ENCODE data around the gene NT5M. TPM values are rescaled to one million over a fixed set of nuclear protein-coding genes. Genes with fewer than 3 reads are reported as not detected.
"Not testable (repeated sequence)": the region's sequence is repeated elsewhere in the genome, so short reads cannot be mapped to it uniquely, and the experiment has no call there.

The NT5M gene
- total and polyA plus RNA-seq, 9 of the 15 experiments (the other 6 are each of a cell fraction or from before 2014, with no cell fraction given) = 0.24 to 10.1 (median 3.4) TPM

GRCh38 chr17:17254036-17254435, 49.1 kb upstream of the NT5M start:
- peaks cover 76% of the 10 kb centered on the region for H3K36me3 ChIP-seq (ENCODE audit: control insufficient read depth, insufficient read depth, low read length)
- TF ChIP-seq TRIM24 (IDR thresholded peaks at IDR 0.05) = no peak
- no peak for TF ChIP-seq ZBTB2 (IDR thresholded peaks at IDR 0.05)
- TF ChIP-seq DACH1 (IDR thresholded peaks at IDR 0.05; ENCODE audit: partially characterized antibody) = no peak
- no peak for TF ChIP-seq PBX2 (CRISPR knock-in tag; IDR thresholded peaks at IDR 0.05; ENCODE audit: low read depth)
- TF ChIP-seq PBX2 (tag; conservative IDR thresholded peaks at IDR 0.05; ENCODE audit: low read depth) = no peak
- TF ChIP-seq ZNF347 (CRISPR knock-in tag; IDR thresholded peaks at IDR 0.05; ENCODE audit: low read depth) = no peak
- WGBS (ENCODE audit: insufficient coverage, low coverage, missing lambda C conversion rate) = 83% methylated on average over 2 of the region's 3 CpGs
- no peaks in the 10 kb centered on the region; the same call in 1 of the 3 replicates for H3K79me2 ChIP-seq (ENCODE audit: control insufficient read depth, insufficient read depth, low read length)
- H3K9ac ChIP-seq (ENCODE audit: insufficient read depth in 1 of 2, low read depth in 2 of 2, low read length in 2 of 2) = no peak overlapping the region
- no peak overlapping the region for H3K4me3 ChIP-seq
- no peak for FAIRE-seq
- in situ Hi-C loops (cut with MboI) (no loop called here), intact Hi-C loops (cut with micrococcal nuclease) (no loop called here)
- DNase-seq (ENCODE audit: extremely low read depth in 1 of 4, low spot score in 3 of 4) = no peak
- H3K27me3 ChIP-seq (ENCODE audit: control insufficient read depth in 2 of 2, insufficient read depth in 2 of 2, low read length in 2 of 2) = no peaks in the 10 kb centered on the region
- no peak overlapping the region for H3K4me2 ChIP-seq (ENCODE audit: insufficient read depth, low read length)
- no peak overlapping the region for H3K27ac ChIP-seq (ENCODE audit: extremely low read depth, low read depth, low read length)
- ATAC-seq = no peak
- peaks cover 0 to 11% of the 10 kb centered on the region in 2 experiments; a peak in 3 of 5 replicates for H3K4me1 ChIP-seq (replicated peaks in 1 of 2; ENCODE audit: control insufficient read depth in 2 of 2, insufficient read depth in 2 of 2, low read length in 2 of 2)
- H3K9me3 ChIP-seq (replicated peaks; ENCODE audit: control insufficient read depth, insufficient read depth, low read depth, low read length) = no peaks in the 10 kb centered on the region
- POLR2A ChIA-PET = interaction anchor here (0.7 to 0.9 kb wide), 2 partner anchors 22 to 284 kb away, joined by 3 read pairs; no protein-coding TSS in a partner anchor
- H3K9me1 ChIP-seq (ENCODE audit: control insufficient read depth, insufficient read depth, low read length) = no peaks in the 10 kb centered on the region
- BruUV-seq (replicated peaks) = no TSS peak
- CTCF ChIA-PET (ENCODE audit: low intra/inter-chr PET ratio) = no interaction called here
- no peak overlapping the region for H2AFZ ChIP-seq (ENCODE audit: low read depth, low read length)
- no peaks in the 10 kb centered on the region for H4K20me1 ChIP-seq (replicated peaks; ENCODE audit: control insufficient read depth, insufficient read depth, low read length)

- H3K36me3 ChIP-seq (ENCODE audit: control insufficient read depth, insufficient read depth, low read length) = peaks cover 80% of the 10 kb centered on the region
- CTCF ChIA-PET (ENCODE audit: low intra/inter-chr PET ratio); POLR2A ChIA-PET; BruUV-seq (replicated peaks); H3K79me2 ChIP-seq (ENCODE audit: control insufficient read depth, insufficient read depth, low read length); H4K20me1 ChIP-seq (replicated peaks; ENCODE audit: control insufficient read depth, insufficient read depth, low read length); H3K27ac ChIP-seq (ENCODE audit: extremely low read depth, low read depth, low read length); FAIRE-seq; H3K9me1 ChIP-seq (ENCODE audit: control insufficient read depth, insufficient read depth, low read length); ATAC-seq; H3K4me3 ChIP-seq; H3K9me3 ChIP-seq (replicated peaks; ENCODE audit: control insufficient read depth, insufficient read depth, low read depth, low read length); intact Hi-C loops (cut with micrococcal nuclease); H3K9ac ChIP-seq (ENCODE audit: insufficient read depth in 1 of 2, low read depth in 2 of 2, low read length in 2 of 2); H2AFZ ChIP-seq (ENCODE audit: low read depth, low read length); H3K27me3 ChIP-seq (ENCODE audit: control insufficient read depth in 2 of 2, insufficient read depth in 2 of 2, low read length in 2 of 2); DNase-seq (ENCODE audit: extremely low read depth in 1 of 4, low spot score in 3 of 4); H3K4me2 ChIP-seq (ENCODE audit: insufficient read depth, low read length); in situ Hi-C loops (cut with MboI): not testable (repeated sequence)
- no CpG with 5 or more reads among the region's 11 CpGs for WGBS (ENCODE audit: insufficient coverage, low coverage, missing lambda C conversion rate)
- H3K4me1 ChIP-seq (replicated peaks in 1 of 2; ENCODE audit: control insufficient read depth in 2 of 2, insufficient read depth in 2 of 2, low read length in 2 of 2) = peaks cover 0 to 11% of the 10 kb centered on the region in 2 experiments; a peak in 3 of 5 replicates
These were observed 47.5 kb upstream of the NT5M start for GRCh38 chr17:17255689-17256088.

All from K562 (cell line).